Activated CD8-positive, alpha-beta memory T cell treated with anti-CD3 and anti-CD28 coated beads for 36 hours (primary cell): ENCODE data around the gene KIZ. TPM values are rescaled to one million over a fixed set of nuclear protein-coding genes. Genes with fewer than 3 reads are reported as not detected.

ENCODE experiments used
- CTCF ChIA-PET: fragments of 350-600 bp; sonication (Branson Sonifier 250); formaldehyde crosslinking; loops from one replicate; lab custom pipeline; 2021; ENCODE audit warnings: antibody characterized with exemption; lab: Charles Lee
- POLR2A ChIA-PET: fragments of 350-600 bp; sonication (Branson Sonifier 250); formaldehyde crosslinking; loops from one replicate; lab custom pipeline; 2021; ENCODE audit warnings: antibody characterized with exemption; lab: Charles Lee
- total RNA-seq, 2 experiments: library from RNA; stranded (reverse); gene quantifications; one replicate each; pipeline ENCODE4 v1.2.3, GENCODE V29; 2021

Gene KIZ
- total RNA-seq, 2 experiments from 2014 or later: 9.2 to 10.1 TPM

- ChIA-PET CTCF (no interaction called here), POLR2A (no interaction called here)
Observed at GRCh38 chr20:21133404-21133803, 7.5 kb downstream of the KIZ start.

DNA sequence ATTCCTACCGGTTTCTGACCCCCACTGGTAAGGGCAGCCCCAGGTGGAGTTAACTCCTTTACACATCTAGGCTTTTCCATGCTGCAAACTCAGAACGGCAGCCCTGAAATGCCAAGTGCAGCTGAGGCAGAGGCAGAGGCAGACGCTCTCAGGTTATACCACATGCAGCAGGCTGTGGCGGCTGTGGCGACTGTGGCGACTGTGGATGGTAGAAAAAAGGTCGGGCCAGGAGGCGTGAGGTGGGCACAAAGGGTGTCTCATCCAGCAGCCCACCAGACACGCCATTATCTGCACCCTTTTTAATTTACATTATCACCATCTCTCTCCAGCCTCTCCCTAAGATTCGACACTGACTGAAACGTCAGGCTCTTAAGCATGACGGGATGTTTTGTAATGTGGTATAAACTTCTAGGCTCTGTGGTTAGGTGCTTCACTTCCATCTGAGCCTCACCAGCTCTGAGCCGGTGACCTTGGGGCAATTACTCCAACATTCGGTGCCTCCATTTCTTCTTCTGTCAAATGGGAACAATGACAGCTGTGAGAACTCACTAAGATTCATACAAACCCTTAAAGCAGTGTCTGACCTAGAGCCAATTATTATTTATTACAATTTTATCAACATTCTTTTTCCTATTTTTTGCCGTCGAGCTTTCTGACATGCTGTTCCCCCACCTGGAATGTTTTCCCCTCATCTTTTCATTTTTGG, 8.2 kb downstream of the KIZ start:
- ChIA-PET POLR2A (no interaction called here), CTCF (interaction anchor here (0.7 to 0.8 kb wide), 2 partner anchors 101 to 196 kb away, joined by 3 to 6 read pairs; no protein-coding TSS in a partner anchor)

DNA sequence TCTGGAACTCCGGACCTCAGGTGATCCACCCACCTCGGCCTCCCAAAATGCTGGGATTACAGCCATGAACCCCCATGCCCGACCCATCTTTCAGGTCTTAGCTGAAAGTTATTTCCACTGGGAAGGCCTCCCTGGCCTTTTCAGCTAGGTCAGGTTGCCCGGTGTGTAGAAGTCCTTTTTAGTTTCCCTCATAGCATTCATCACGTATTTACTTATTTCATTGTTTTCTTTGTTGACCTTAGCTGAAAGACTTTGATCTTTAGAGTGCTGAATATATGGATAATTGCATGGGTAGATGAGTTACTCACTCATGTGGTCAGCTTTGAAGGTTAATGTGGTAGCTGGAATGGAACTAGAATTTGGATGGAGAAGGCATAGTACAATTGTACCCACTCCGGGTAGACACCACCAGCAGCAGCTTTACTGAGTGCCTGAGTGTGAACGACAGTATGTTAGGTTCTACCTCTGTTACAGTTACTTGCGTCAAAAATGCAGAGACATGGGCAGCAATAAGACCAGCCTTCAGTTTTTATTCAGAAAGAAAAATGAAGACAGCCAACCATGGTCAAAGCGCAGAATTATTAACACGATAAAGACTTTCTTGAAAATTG, 9.1 kb downstream of the KIZ start:
- ChIA-PET POLR2A (no interaction called here), CTCF (interaction anchor here (0.8 kb wide), 1 partner anchor 100 kb away, joined by 6 read pairs; no protein-coding TSS in a partner anchor)

- ChIA-PET POLR2A (no interaction called here), CTCF (interaction anchor here (0.9 kb wide), 1 partner anchor 59 kb away, joined by 3 read pairs; no protein-coding TSS in a partner anchor)
Observed at GRCh38 chr20:21136015-21136732, 10.3 kb downstream of the KIZ start.

DNA sequence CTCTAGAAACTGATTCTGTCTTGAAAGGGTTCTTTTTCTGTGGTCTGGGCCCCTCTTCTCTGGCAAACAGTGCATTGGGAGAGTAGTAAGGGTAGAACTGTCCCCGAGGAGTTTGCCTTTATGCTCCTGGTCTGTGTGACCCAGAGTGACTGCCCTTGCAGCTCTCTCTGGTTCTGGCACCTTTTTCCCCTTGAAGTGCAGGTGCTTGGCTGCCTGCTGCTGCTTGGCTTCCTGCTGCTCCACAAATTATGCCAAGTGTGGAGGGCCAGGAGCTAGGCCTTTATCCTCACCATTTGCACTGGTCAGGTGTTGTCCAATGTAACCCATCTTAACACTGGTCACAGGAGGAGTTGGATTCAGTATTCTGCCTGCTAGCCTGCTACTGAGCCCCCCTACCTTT, 11.2 kb downstream of the KIZ start:
- POLR2A ChIA-PET: no interaction called here

DNA sequence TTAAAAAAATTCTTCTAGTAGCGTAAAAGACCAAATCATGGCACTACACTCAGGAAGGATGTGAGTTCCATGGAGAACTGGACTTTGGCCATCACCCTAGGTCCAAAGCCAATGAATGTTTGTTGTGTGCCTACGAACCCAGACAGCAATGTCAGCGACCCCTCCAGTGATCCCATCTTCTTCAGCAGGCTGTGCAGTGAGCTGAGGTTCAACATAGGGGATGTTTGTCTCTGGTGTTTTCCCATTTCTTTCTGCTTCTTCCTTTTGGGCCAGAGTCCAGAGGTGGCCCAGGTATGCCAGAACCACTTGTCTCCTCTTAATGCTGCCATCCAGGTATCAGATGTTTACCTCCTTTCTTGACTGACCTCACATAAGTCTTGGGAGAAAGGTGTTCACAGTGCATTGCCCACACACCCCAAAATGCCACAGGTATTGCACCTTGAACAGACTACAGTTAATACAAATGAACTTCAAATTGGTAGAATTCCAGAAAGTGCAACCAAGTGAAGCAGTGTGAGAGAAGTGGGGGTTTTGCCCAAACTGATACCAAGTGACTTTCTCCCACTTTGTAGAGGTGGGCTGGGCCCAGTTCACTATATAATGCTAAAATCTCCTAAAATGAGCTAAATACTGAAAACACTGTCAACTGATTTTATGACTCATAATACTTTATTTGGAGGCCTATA, 14.1 kb downstream of the KIZ start:
- ChIA-PET CTCF (no interaction called here), POLR2A (no interaction called here)

More for the DNA sequence above, 11.2 kb downstream of the KIZ start:
- CTCF ChIA-PET: no interaction called here

- CTCF ChIA-PET: no interaction called here
- POLR2A ChIA-PET: no interaction called here
Observed at GRCh38 chr20:21141825-21142224, 15.9 kb downstream of the KIZ start.

GRCh38 chr20:21143194-21143890, 17.5 kb downstream of the KIZ start:
- POLR2A ChIA-PET: no interaction called here

DNA sequence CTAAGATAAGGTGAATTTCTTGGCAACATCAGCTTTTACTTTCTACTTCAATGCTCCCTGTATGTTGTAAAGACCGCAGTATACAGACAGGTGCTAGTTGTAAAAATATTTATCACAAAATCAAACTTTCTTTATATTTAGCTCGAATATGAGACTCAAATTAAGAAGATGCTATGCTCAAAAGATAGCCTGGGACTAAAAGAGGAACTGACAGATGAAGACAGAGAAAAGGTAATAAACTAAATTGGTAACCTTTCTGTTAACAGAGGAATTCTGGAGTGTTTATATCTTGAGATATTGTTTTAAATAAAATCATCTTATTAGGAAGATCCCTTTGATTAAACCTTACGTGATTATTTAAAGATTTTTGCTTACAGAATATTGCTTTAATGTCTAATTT, 19.5 kb downstream of the KIZ start:
- POLR2A ChIA-PET: no interaction called here
- CTCF ChIA-PET: no interaction called here

More at GRCh38 chr20:21143194-21143890, 17.5 kb downstream of the KIZ start:
- CTCF ChIA-PET: no interaction called here

DNA sequence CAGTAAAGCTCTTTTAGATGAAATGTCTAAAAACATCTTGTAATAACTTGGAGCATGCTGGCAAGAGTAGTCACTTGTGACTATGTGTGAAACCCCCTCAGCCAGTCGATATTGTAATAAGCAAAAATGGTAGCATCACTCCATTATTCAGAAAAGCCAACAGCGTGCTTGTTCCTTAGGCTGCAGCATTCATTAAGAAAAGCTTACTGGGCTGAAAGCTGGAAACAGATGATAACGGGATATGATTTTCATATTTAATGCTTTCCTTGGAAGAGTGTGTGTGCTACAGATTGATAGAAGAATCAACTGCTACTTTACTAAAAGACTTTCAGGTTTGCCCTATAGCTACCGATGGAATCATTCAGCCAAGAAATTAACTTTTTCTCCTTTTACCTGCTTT, 20.3 kb downstream of the KIZ start:
- CTCF ChIA-PET: interaction anchor here (1.5 kb wide), 1 partner anchor 20 kb away, joined by 3 read pairs; the partner anchor contains the start of gene KIZ

DNA sequence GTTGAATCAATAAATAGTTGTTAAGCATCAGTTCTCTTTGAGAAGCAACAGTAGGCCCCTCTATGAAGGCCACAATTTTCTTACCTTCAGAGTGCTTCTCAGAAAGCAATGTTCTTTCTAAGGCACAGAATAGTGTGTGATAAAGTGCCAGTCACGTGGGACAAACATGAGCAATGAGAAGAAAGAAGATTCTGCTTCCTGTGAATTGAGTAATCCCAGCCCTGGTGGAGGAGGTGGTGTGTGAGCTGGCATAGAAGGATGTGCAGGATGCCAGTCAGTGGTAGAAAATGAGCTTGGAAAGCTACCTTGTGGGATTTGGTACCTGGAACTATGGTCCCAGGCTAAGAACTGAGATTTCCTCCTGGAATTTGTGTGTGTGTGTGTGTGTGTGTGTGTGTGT, 21.7 kb downstream of the KIZ start:
- ChIA-PET CTCF (no interaction called here), POLR2A (no interaction called here)

More for the DNA sequence above, 20.3 kb downstream of the KIZ start:
- POLR2A ChIA-PET: no interaction called here

GRCh38 chr20:21149344-21149743, 23.5 kb downstream of the KIZ start:
- ChIA-PET CTCF (no interaction called here), POLR2A (no interaction called here)

GRCh38 chr20:21151791-21152190, 25.9 kb downstream of the KIZ start:
- ChIA-PET CTCF (no interaction called here), POLR2A (no interaction called here)

- CTCF ChIA-PET: no interaction called here
- POLR2A ChIA-PET: no interaction called here
Observed at GRCh38 chr20:21154692-21155091, 28.8 kb downstream of the KIZ start.

- ChIA-PET CTCF (no interaction called here), POLR2A (no interaction called here)
Observed at GRCh38 chr20:21155268-21155667, 29.4 kb downstream of the KIZ start.

DNA sequence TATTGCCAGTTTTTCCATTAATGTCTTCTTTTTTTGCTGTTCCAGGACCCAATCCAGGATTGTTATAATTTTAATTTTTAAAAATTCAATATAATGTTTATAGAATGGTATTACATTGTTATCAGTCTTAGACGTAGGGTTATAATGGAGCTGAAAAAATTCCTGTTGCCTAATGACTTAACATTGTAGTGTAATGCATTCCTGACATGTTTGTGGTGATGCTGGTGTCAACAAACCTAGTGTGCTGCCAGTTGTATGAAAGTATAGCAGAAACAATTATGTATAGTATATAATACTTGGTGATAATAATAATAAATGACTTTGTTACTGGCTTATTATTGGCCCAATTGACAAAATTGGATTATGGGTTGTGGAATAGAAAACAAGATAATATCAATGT, 30.4 kb downstream of the KIZ start:
- CTCF ChIA-PET: no interaction called here
- POLR2A ChIA-PET: no interaction called here

- ChIA-PET POLR2A (no interaction called here), CTCF (no interaction called here)
Observed at GRCh38 chr20:21157006-21157405, 31.1 kb downstream of the KIZ start.

GRCh38 chr20:21159658-21160380, 33.9 kb downstream of the KIZ start:
- CTCF ChIA-PET: no interaction called here
- POLR2A ChIA-PET: no interaction called here

DNA sequence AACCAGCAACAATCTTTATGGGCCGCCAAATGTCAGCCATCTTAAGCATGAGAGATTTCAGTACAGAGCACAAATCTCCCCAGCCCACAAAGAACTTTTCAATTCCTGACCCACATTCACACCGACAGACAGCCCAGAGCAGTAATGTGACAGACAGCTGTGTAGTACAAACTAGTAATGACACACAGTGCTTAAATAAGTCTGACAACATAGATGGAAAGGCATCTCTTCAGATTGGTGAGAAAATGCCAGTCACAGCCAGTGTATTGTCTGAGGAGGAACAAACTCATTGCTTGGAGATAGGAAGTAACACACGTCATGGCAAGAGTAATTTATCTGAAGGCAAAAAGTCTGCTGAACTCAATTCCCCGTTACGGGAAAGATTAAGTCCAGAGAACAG, 36.0 kb downstream of the KIZ start:
- CTCF ChIA-PET: no interaction called here
- POLR2A ChIA-PET: no interaction called here
